B cell (primary cell): ENCODE data around the gene FOXN3.
"Not testable (repeated sequence)": the region's sequence is repeated elsewhere in the genome, so short reads cannot be mapped to it uniquely, and the experiment has no call there.

Experiments used
- CTCF ChIP-seq: fragments of 200-600 bp; IDR thresholded peaks from one replicate; pipeline ENCODE4 v1.8.0; 2022; ENCODE audit warnings: antibody characterized with exemption, mild to moderate bottlenecking
- EZH2 ChIP-seq: IDR thresholded peaks from 2 replicates; pipeline ENCODE4 v1.6.1; 2012; ENCODE audit warnings: borderline replicate concordance, low read depth, mild to moderate bottlenecking, moderate library complexity, low read length; ENCODE audit not compliant: insufficient read depth, poor library complexity, severe bottlenecking

GRCh38 chr14:89199357-89199756 lies 217.7 kb downstream of the FOXN3 start:
- TF ChIP-seq CTCF, EZH2: not testable (repeated sequence)
